ENCODE results near the gene ELOVL3. TPM values are rescaled to one million over a fixed set of nuclear protein-coding genes. Genes with fewer than 3 reads are reported as not detected.

Gene ELOVL3
- total and polyA plus RNA-seq, 2 experiments from 2014 or later, result 1.4 to 1.9 TPM

- peak overlapping the region; percentile 43 for H3K27ac ChIP-seq
- peaks cover 21% of the 10 kb centered on the region for H3K4me1 ChIP-seq (ENCODE audit: insufficient read depth)
- H3K9me3 ChIP-seq (ENCODE audit: low read depth), result no peaks in the 10 kb centered on the region
- no peak overlapping the region for H3K4me2 ChIP-seq (ENCODE audit: unreplicated experiment)
- no peak for DNase-seq
- in situ Hi-C loops (cut with MboI), result no loop called here
- H2AFZ ChIP-seq, result no peak overlapping the region
- H3K36me3 ChIP-seq (ENCODE audit: low read depth), result peaks cover 19% of the 10 kb centered on the region
- H3K27me3 ChIP-seq (replicated peaks; ENCODE audit: insufficient read depth), result no peaks in the 10 kb centered on the region
- H3K9ac ChIP-seq, result 0 out of 2 replicates have a peak overlapping the region, but pooled peaks have one; percentile 16
- H3K9me2 ChIP-seq (ENCODE audit: insufficient read depth), result no peaks in the 10 kb centered on the region
- H3K4me3 ChIP-seq, result no peak overlapping the region
- no peak for TF ChIP-seq EZH2phosphoT487 (IDR thresholded peaks at IDR 0.05; ENCODE audit: insufficient read depth, low read depth)
- TF ChIP-seq EZH2 (IDR thresholded peaks at IDR 0.05; ENCODE audit: insufficient read depth, poor library complexity, severe bottlenecking), result no peak
- peaks cover 99% of the 10 kb centered on the region for H3K79me2 ChIP-seq (ENCODE audit: insufficient read depth)
- peaks cover 11% of the 10 kb centered on the region; the same call in 1 of the 2 replicates for H4K20me1 ChIP-seq (ENCODE audit: insufficient read depth)
- H3F3A ChIP-seq (ENCODE audit: insufficient read depth), result peaks cover 22% of the 10 kb centered on the region
Measured at GRCh38 chr10:102261196-102261595, 35.1 kb downstream of the ELOVL3 start.

GRCh38 chr10:102261842-102262241 is 35.7 kb downstream of the ELOVL3 start:
- H3K36me3 ChIP-seq (ENCODE audit: low read depth), result peaks cover 19% of the 10 kb centered on the region
- WGBS, 2 experiments (ENCODE audit: low coverage in 1 of 2, low lambda C conversion rate in 2 of 2, missing lambda C conversion rate in 2 of 2), result 45 to 49% methylated on average over 6 of the region's 6 CpGs
- peaks cover 28% of the 10 kb centered on the region for H3F3A ChIP-seq (ENCODE audit: insufficient read depth)
- peaks cover 11% of the 10 kb centered on the region; the same call in 1 of the 2 replicates for H4K20me1 ChIP-seq (ENCODE audit: insufficient read depth)
- H3K9me3 ChIP-seq (ENCODE audit: low read depth), result no peaks in the 10 kb centered on the region
- H3K79me2 ChIP-seq (ENCODE audit: insufficient read depth), result peaks cover 99% of the 10 kb centered on the region
- H3K9me2 ChIP-seq (ENCODE audit: insufficient read depth), result no peaks in the 10 kb centered on the region
- H3K27me3 ChIP-seq (replicated peaks; ENCODE audit: insufficient read depth), result no peaks in the 10 kb centered on the region
- H2AFZ ChIP-seq, result no peak overlapping the region
- peaks cover 27% of the 10 kb centered on the region for H3K4me1 ChIP-seq (ENCODE audit: insufficient read depth)
- in situ Hi-C loops (cut with MboI), result no loop called here
- peak overlapping the region; percentile 43 for H3K27ac ChIP-seq
- TF ChIP-seq EZH2phosphoT487 (IDR thresholded peaks at IDR 0.05; ENCODE audit: insufficient read depth, low read depth) (no peak), EZH2 (IDR thresholded peaks at IDR 0.05; ENCODE audit: insufficient read depth, poor library complexity, severe bottlenecking) (no peak)
- no peak overlapping the region for H3K4me3 ChIP-seq
- DNase-seq, result peak; percentile 30
- H3K9ac ChIP-seq, result no peak overlapping the region
- no peak overlapping the region for H3K4me2 ChIP-seq (ENCODE audit: unreplicated experiment)

- WGBS, 2 experiments (ENCODE audit: low coverage in 1 of 2, low lambda C conversion rate in 2 of 2, missing lambda C conversion rate in 2 of 2), result 62 to 67% methylated on average over 4 of the region's 4 CpGs
- peaks cover 16% of the 10 kb centered on the region; the same call in 1 of the 2 replicates for H4K20me1 ChIP-seq (ENCODE audit: insufficient read depth)
Measured at GRCh38 chr10:102262744-102263370, 36.8 kb downstream of the ELOVL3 start.

GRCh38 chr10:102264371-102264770 is 38.3 kb downstream of the ELOVL3 start:
- Histone ChIP-seq H2AFZ (no peak overlapping the region), H4K20me1 (ENCODE audit: insufficient read depth) (peaks cover 25% of the 10 kb centered on the region; the same call in 1 of the 2 replicates), H3K79me2 (ENCODE audit: insufficient read depth) (peaks cover 85% of the 10 kb centered on the region)

More at GRCh38 chr10:102262744-102263370, 36.8 kb downstream of the ELOVL3 start:
- H3F3A ChIP-seq (ENCODE audit: insufficient read depth), result peaks cover 38% of the 10 kb centered on the region
- H3K9me2 ChIP-seq (ENCODE audit: insufficient read depth), result no peaks in the 10 kb centered on the region
- H3K27me3 ChIP-seq (replicated peaks; ENCODE audit: insufficient read depth), result no peaks in the 10 kb centered on the region
- H2AFZ ChIP-seq, result no peak overlapping the region
- H3K4me2 ChIP-seq (ENCODE audit: unreplicated experiment), result no peak overlapping the region
- TF ChIP-seq EZH2 (IDR thresholded peaks at IDR 0.05; ENCODE audit: insufficient read depth, poor library complexity, severe bottlenecking) (no peak), EZH2phosphoT487 (IDR thresholded peaks at IDR 0.05; ENCODE audit: insufficient read depth, low read depth) (no peak)
- DNase-seq, result no peak
- H3K4me1 ChIP-seq (ENCODE audit: insufficient read depth), result peaks cover 37% of the 10 kb centered on the region
- H3K79me2 ChIP-seq (ENCODE audit: insufficient read depth), result peaks cover 95% of the 10 kb centered on the region
- in situ Hi-C loops (cut with MboI), result no loop called here
- H3K4me3 ChIP-seq, result no peak overlapping the region
- no peak overlapping the region for H3K9ac ChIP-seq
- H3K27ac ChIP-seq, result no peak overlapping the region
- peaks cover 19% of the 10 kb centered on the region for H3K36me3 ChIP-seq (ENCODE audit: low read depth)
- no peaks in the 10 kb centered on the region for H3K9me3 ChIP-seq (ENCODE audit: low read depth)

More at GRCh38 chr10:102264371-102264770, 38.3 kb downstream of the ELOVL3 start:
- no peak overlapping the region for H3K4me2 ChIP-seq (ENCODE audit: unreplicated experiment)
- H3K36me3 ChIP-seq (ENCODE audit: low read depth), result peaks cover 16% of the 10 kb centered on the region
- no peak overlapping the region for H3K9ac ChIP-seq
- DNase-seq, result no peak
- H3K27me3 ChIP-seq (replicated peaks; ENCODE audit: insufficient read depth), result no peaks in the 10 kb centered on the region
- H3F3A ChIP-seq (ENCODE audit: insufficient read depth), result peaks cover 54% of the 10 kb centered on the region
- peaks cover 52% of the 10 kb centered on the region for H3K4me1 ChIP-seq (ENCODE audit: insufficient read depth)
- TF ChIP-seq EZH2 (IDR thresholded peaks at IDR 0.05; ENCODE audit: insufficient read depth, poor library complexity, severe bottlenecking) (no peak), EZH2phosphoT487 (IDR thresholded peaks at IDR 0.05; ENCODE audit: insufficient read depth, low read depth) (no peak)
- WGBS, 2 experiments (ENCODE audit: low coverage in 1 of 2, low lambda C conversion rate in 2 of 2, missing lambda C conversion rate in 2 of 2), result 94 to 100% methylated on average over 4 of the region's 4 CpGs
- H3K4me3 ChIP-seq, result no peak overlapping the region
- no peak overlapping the region for H3K27ac ChIP-seq
- no peaks in the 10 kb centered on the region for H3K9me3 ChIP-seq (ENCODE audit: low read depth)
- in situ Hi-C loops (cut with MboI), result no loop called here
- no peaks in the 10 kb centered on the region for H3K9me2 ChIP-seq (ENCODE audit: insufficient read depth)
